CD4-positive, alpha-beta memory T cell (primary cell): ENCODE data around the gene MPEG1. TPM values are rescaled to one million over a fixed set of nuclear protein-coding genes. Genes with fewer than 3 reads are reported as not detected.

ENCODE experiments used
- CTCF ChIA-PET: fragments of 350-600 bp; sonication (Branson Sonifier 250); formaldehyde crosslinking; loops from one replicate; lab custom pipeline; 2021; ENCODE audit warnings: inconsistent platforms; ENCODE audit not compliant: partially characterized antibody; lab: Charles Lee
- POLR2A ChIA-PET: fragments of 350-600 bp; sonication (Branson Sonifier 250); formaldehyde crosslinking; loops from one replicate; lab custom pipeline; 2021; ENCODE audit not compliant: partially characterized antibody; lab: Charles Lee
- DNase-seq, 5 donors: peaks; one replicate each; pipeline versions ENCODE4 v3.0.0 to v3.0.0-alpha.2; 2020 to 2022; ENCODE audit warnings: mixed read lengths in 1 of 5
- H3K27ac ChIP-seq: one replicate; pipeline ENCODE4 v1.7.0; 2013; ENCODE audit warnings: low read depth, low read length
- H3K27me3 ChIP-seq: 2 replicates; pipeline ENCODE4 v1.7.0; 2013; ENCODE audit warnings: mild to moderate bottlenecking, low read length, moderate library complexity; ENCODE audit not compliant: insufficient read depth
- H3K36me3 ChIP-seq: 2 replicates; pipeline ENCODE4 v1.7.0; 2013; ENCODE audit warnings: mild to moderate bottlenecking, low read length, moderate library complexity; ENCODE audit not compliant: insufficient read depth
- H3K4me1 ChIP-seq: 2 replicates; pipeline ENCODE4 v1.7.0; 2013; ENCODE audit warnings: mild to moderate bottlenecking, low read length, moderate library complexity; ENCODE audit not compliant: insufficient read depth
- H3K4me3 ChIP-seq, 2 donors: one replicate each; pipeline ENCODE4 v1.7.0; 2013; ENCODE audit warnings: low read length in 2 of 2, mild to moderate bottlenecking in 1 of 2
- H3K9me3 ChIP-seq, 2 donors: one replicate each; pipeline ENCODE4 v1.7.0; 2013; ENCODE audit warnings: low read length in 2 of 2, control low read depth in 1 of 2; ENCODE audit not compliant: control insufficient read depth in 1 of 2
- H3K27ac Mint-ChIP-seq, 7 donors: one replicate each; pipeline ENCODE4 v1.8.0; 2020 to 2021; ENCODE audit warnings: mixed read lengths in 7 of 7, mild to moderate bottlenecking in 6 of 7, inconsistent platforms in 3 of 7, moderate library complexity in 3 of 7
- H3K27me3 Mint-ChIP-seq, 2 donors: one replicate each; pipeline ENCODE4 v1.8.0; 2020 to 2021; ENCODE audit warnings: mixed read lengths in 2 of 2
- H3K36me3 Mint-ChIP-seq, 2 donors: one replicate each; pipeline ENCODE4 v1.8.0; 2020 to 2021; ENCODE audit warnings: mixed read lengths in 2 of 2, inconsistent platforms in 1 of 2, mild to moderate bottlenecking in 1 of 2
- H3K4me1 Mint-ChIP-seq, 4 donors: one replicate each; pipeline ENCODE4 v1.8.0; 2020 to 2021; ENCODE audit warnings: mixed read lengths in 4 of 4, mild to moderate bottlenecking in 1 of 4
- H3K4me3 Mint-ChIP-seq, 8 donors: one replicate each; pipeline ENCODE4 v1.8.0; 2020 to 2021; ENCODE audit warnings: mixed read lengths in 8 of 8, mild to moderate bottlenecking in 7 of 8, moderate library complexity in 6 of 8, inconsistent platforms in 3 of 8
- H3K9me3 Mint-ChIP-seq, 8 donors: one replicate each; pipeline ENCODE4 v1.8.0; 2020 to 2021; ENCODE audit warnings: mixed read lengths in 8 of 8, mild to moderate bottlenecking in 5 of 8, inconsistent platforms in 3 of 8, moderate library complexity in 1 of 8
- intact Hi-C: fragments of 100-400 bp; cut with micrococcal nuclease; formaldehyde crosslinking; loops from one replicate; pipeline ENCODE4 v1.15.1; 2023
- polyA plus RNA-seq, 2 donors: library from polyadenylated mRNA; unstranded; fragments of 300-500 nt; fragmentation: Illumina TruSeq; gene quantifications; one replicate each; pipeline ENCODE4 v1.2.3, GENCODE V29; 2021
- total RNA-seq, 2 experiments: library from RNA; stranded (reverse); gene quantifications; one replicate each; pipeline ENCODE4 v1.2.3, GENCODE V29; 2021

The MPEG1 gene
- total and polyA plus RNA-seq, 4 experiments from 2014 or later = 0.14 to 2.7 (median 1.2) TPM

- Histone ChIP-seq H3K4me1 (no peaks in the 10 kb centered on the region), H3K4me3 (no peak overlapping the region), H3K9me3 (no peaks in the 10 kb centered on the region), H3K27me3 (no peaks in the 10 kb centered on the region), H3K36me3 (no peaks in the 10 kb centered on the region), H3K27ac (no peak overlapping the region)
- no peak for DNase-seq
- CTCF ChIA-PET = interaction anchor here (1.4 kb wide), 1 partner anchor 83 kb away, joined by 5 read pairs; the partner anchor contains the start of gene DTX4
- Mint-ChIP-seq H3K27me3 (peaks cover 0 to 5% of the 10 kb centered on the region in 2 donors), H3K4me1 (peaks cover 0 to 18% (median 11%) of the 10 kb centered on the region in 4 donors), H3K27ac (no peak overlapping the region), H3K4me3 (no peak overlapping the region), H3K9me3 (no peaks in the 10 kb centered on the region), H3K36me3 (no peaks in the 10 kb centered on the region)
- intact Hi-C loops = no loop called here
- POLR2A ChIA-PET = no interaction called here
Measured at GRCh38 chr11:59254286-59254685, 41.6 kb upstream of the MPEG1 start.

DNA sequence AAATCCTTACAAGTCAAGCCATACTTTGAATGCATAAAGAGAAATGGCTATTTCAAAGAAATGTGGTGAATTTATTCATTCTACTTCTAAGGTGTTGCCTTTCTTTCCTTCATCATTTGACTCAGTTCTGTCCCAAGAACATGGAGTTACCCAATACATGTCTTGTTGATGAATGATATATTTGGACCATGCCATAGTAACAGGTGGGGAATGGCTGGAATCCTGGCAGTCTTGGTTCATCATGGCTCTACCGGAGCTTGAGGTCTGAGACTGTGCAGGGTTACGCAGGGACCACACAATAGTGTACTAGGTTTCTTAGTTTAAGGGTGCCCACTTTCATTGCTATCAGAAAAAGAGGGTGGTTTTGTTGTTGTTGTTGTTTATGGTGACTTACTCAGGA is 40.3 kb upstream of the MPEG1 start:
- Histone ChIP-seq H3K4me1 (peaks cover 10% of the 10 kb centered on the region), H3K4me3 (no peak overlapping the region), H3K27me3 (no peaks in the 10 kb centered on the region), H3K27ac (no peak overlapping the region), H3K9me3 (no peaks in the 10 kb centered on the region), H3K36me3 (no peaks in the 10 kb centered on the region)
- Mint-ChIP-seq H3K4me1 (peaks cover 8 to 31% (median 19%) of the 10 kb centered on the region in 4 donors), H3K9me3 (no peaks in the 10 kb centered on the region), H3K27me3 (peaks cover 0 to 5% of the 10 kb centered on the region in 2 donors), H3K4me3 (no peak overlapping the region), H3K36me3 (no peaks in the 10 kb centered on the region), H3K27ac (no peak overlapping the region)
- CTCF ChIA-PET = interaction anchor here (1.4 kb wide), 1 partner anchor 82 kb away, joined by 5 read pairs; the partner anchor contains the start of gene DTX4
- POLR2A ChIA-PET = no interaction called here
- intact Hi-C loops = no loop called here
- DNase-seq = no peak

DNA sequence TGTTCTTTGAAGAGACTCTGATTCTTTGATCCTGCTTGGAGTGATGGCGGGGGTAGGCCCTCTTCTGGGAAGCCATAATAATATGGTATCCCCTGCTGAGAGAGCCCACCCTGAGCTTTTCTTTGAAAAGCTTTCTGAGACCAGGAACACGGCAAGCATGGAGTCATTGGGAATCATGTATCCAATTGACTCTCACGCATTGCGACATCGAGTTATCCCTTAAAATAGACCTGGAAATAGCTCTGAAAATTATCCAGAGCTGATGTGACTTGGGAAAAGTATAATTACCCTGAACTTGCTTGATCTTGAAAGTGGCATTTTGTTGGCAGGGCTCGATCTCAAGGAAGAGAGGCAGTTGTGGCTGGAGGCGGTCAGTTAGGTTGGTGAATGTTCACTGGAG is 36.8 kb upstream of the MPEG1 start:
- Mint-ChIP-seq H3K4me1 (peaks cover 21 to 54% (median 35%) of the 10 kb centered on the region in 4 donors), H3K27me3 (peaks cover 0 to 3% of the 10 kb centered on the region in 2 donors), H3K36me3 (no peaks in the 10 kb centered on the region), H3K4me3 (no peak overlapping the region), H3K9me3 (no peaks in the 10 kb centered on the region), H3K27ac (peak overlapping the region in 1 of 7 donors; percentile 6)
- no peaks in the 10 kb centered on the region for H3K36me3 ChIP-seq
- H3K27me3 ChIP-seq = no peaks in the 10 kb centered on the region
- no peak overlapping the region for H3K27ac ChIP-seq
- ChIA-PET CTCF (interaction anchor here (1.0 to 1.6 kb wide), 2 partner anchors 63 to 79 kb away, joined by 3 to 4 read pairs; no protein-coding TSS in a partner anchor), POLR2A (no interaction called here)
- no peak overlapping the region for H3K4me3 ChIP-seq
- no peaks in the 10 kb centered on the region for H3K9me3 ChIP-seq
- peaks cover 26% of the 10 kb centered on the region for H3K4me1 ChIP-seq
- DNase-seq = no peak
- intact Hi-C loops = no loop called here

DNA sequence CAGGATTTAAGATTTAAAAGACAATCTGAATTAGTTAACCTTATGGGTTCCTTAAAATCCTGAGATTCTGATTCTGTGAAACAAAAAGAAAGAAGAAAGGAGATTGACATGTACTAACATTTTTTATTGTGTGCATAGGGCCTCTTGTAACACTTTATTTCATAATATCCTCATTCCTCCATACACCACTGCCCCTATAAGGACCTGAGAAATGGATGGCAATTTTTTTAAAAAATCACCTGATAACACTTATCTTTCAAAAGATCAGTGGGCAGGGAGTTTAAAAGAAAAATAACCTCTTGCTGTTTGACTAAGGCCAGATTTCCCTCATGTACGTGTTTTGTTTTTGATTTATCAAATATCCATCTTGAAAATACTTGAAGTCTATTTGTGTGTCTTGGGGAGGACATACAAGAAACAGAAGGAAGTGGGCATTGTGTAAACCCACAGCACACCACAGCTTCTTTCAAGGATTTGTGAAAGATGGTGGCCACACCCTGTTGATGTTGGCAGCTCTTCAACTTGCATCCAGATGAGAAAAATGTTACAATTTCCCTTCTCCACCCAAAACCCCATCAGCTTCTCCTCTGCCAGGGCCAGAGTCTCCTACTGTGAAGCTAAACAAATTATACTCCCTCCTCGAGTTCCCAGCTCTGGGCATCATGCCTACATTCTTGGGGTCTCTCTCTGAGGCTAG is 35.0 kb upstream of the MPEG1 start:
- H3K36me3 ChIP-seq = no peaks in the 10 kb centered on the region
- Mint-ChIP-seq H3K27ac (peak overlapping the region; percentile 18 to 89 (median 57)), H3K4me1 (peaks cover 21 to 54% (median 35%) of the 10 kb centered on the region in 4 donors), H3K9me3 (peaks cover 0 to 2% (median 0%) of the 10 kb centered on the region in 8 donors), H3K36me3 (no peaks in the 10 kb centered on the region), H3K27me3 (peaks cover 0 to 3% of the 10 kb centered on the region in 2 donors), H3K4me3 (peak overlapping the region in 7 of 8 donors; percentile 1 to 69 (median 60))
- H3K4me1 ChIP-seq = peaks cover 26% of the 10 kb centered on the region
- H3K27me3 ChIP-seq = no peaks in the 10 kb centered on the region
- H3K9me3 ChIP-seq = no peaks in the 10 kb centered on the region
- peak in 4 of 5 donors; percentile 45 to 68 (median 60) for DNase-seq
- no peak overlapping the region for H3K4me3 ChIP-seq
- POLR2A ChIA-PET = interaction anchor here (1.1 to 2.6 kb wide), 3 partner anchors 17 to 76 kb away, joined by 3 to 10 read pairs (median 4); partner anchors contain the start of gene DTX4
- no peak overlapping the region for H3K27ac ChIP-seq
- intact Hi-C loops = no loop called here
- CTCF ChIA-PET = interaction anchor here (0.8 to 1.9 kb wide), 3 partner anchors 11 to 76 kb away, joined by 3 to 7 read pairs (median 4); partner anchors contain the start of gene DTX4

DNA sequence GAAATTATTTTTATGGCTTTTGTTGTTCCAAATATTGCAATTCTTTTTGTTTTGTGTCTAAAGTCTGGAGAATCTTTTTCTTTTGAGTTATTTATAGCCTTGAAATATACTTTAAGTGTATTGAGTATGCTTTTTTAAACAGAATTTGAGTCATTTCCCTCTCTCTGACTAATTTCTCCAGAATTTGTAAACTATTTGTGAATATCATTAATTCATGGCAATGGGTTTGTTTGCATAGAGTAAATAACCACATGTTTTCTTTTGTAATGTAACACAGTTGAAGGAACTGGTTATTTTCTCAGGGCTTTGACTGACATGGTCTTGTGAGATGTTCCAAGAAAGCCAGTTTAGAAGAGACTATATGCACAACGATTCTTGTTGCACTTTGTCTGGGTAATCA is 30.9 kb upstream of the MPEG1 start:
- no peak overlapping the region for H3K4me3 ChIP-seq
- Mint-ChIP-seq H3K27ac (no peak overlapping the region), H3K36me3 (peaks cover 0 to 3% of the 10 kb centered on the region in 2 donors), H3K4me3 (no peak overlapping the region), H3K9me3 (peaks cover 0 to 7% (median 5%) of the 10 kb centered on the region in 8 donors), H3K27me3 (peaks cover 0 to 3% of the 10 kb centered on the region in 2 donors), H3K4me1 (peaks cover 14 to 29% (median 23%) of the 10 kb centered on the region in 4 donors)
- ChIA-PET CTCF (no interaction called here), POLR2A (no interaction called here)
- intact Hi-C loops = no loop called here
- no peaks in the 10 kb centered on the region for H3K9me3 ChIP-seq
- peaks cover 22% of the 10 kb centered on the region for H3K4me1 ChIP-seq
- no peak overlapping the region for H3K27ac ChIP-seq
- H3K36me3 ChIP-seq = no peaks in the 10 kb centered on the region
- no peak for DNase-seq
- H3K27me3 ChIP-seq = no peaks in the 10 kb centered on the region

GRCh38 chr11:59240322-59240721 is 27.6 kb upstream of the MPEG1 start:
- Mint-ChIP-seq H3K27ac (no peak overlapping the region), H3K36me3 (peaks cover 2 to 10% of the 10 kb centered on the region in 2 donors), H3K9me3 (peaks cover 4 to 23% (median 14%) of the 10 kb centered on the region in 8 donors), H3K4me1 (no peaks in the 10 kb centered on the region), H3K4me3 (no peak overlapping the region), H3K27me3 (peaks cover 5 to 7% of the 10 kb centered on the region in 2 donors)
- no peaks in the 10 kb centered on the region for H3K27me3 ChIP-seq
- no peaks in the 10 kb centered on the region for H3K9me3 ChIP-seq
- CTCF ChIA-PET = no interaction called here
- H3K36me3 ChIP-seq = no peaks in the 10 kb centered on the region
- no peak for DNase-seq
- H3K27ac ChIP-seq = no peak overlapping the region
- POLR2A ChIA-PET = no interaction called here
- no peaks in the 10 kb centered on the region for H3K4me1 ChIP-seq
- intact Hi-C loops = no loop called here
- H3K4me3 ChIP-seq = no peak overlapping the region

GRCh38 chr11:59226396-59226795 is 13.7 kb upstream of the MPEG1 start:
- no peak overlapping the region for H3K27ac ChIP-seq
- Mint-ChIP-seq H3K4me3 (no peak overlapping the region), H3K27ac (no peak overlapping the region), H3K9me3 (peaks cover 0 to 7% (median 4%) of the 10 kb centered on the region in 8 donors), H3K4me1 (peaks cover 0 to 9% (median 6%) of the 10 kb centered on the region in 4 donors), H3K36me3 (no peaks in the 10 kb centered on the region), H3K27me3 (peaks cover 2 to 5% of the 10 kb centered on the region in 2 donors)
- ChIA-PET CTCF (no interaction called here), POLR2A (no interaction called here)
- DNase-seq = no peak
- H3K27me3 ChIP-seq = no peaks in the 10 kb centered on the region
- H3K4me1 ChIP-seq = no peaks in the 10 kb centered on the region
- H3K9me3 ChIP-seq = no peaks in the 10 kb centered on the region
- intact Hi-C loops = no loop called here
- no peaks in the 10 kb centered on the region for H3K36me3 ChIP-seq
- no peak overlapping the region for H3K4me3 ChIP-seq
